Loucy (cell line): ENCODE measurements around the gene LEP.

Source experiments
- CTCF ChIP-seq: fragments of 200-600 bp; sonication (generic); conservative IDR thresholded peaks from 2 replicates; pipeline ENCODE4 v1.5.1; 2014; ENCODE audit warnings: mild to moderate bottlenecking, antibody characterized with exemption, low read length
- EZH2phosphoT487 ChIP-seq: fragments of 200-600 bp; IDR thresholded peaks from 2 replicates; pipeline ENCODE4 v1.6.1; 2018; ENCODE audit warnings: antibody characterized with exemption, mild to moderate bottlenecking, moderate library complexity, borderline replicate concordance

- TF ChIP-seq CTCF (no peak), EZH2phosphoT487 (no peak)
These were observed 37.3 kb downstream of the LEP start for GRCh38 chr7:128278366-128278765.
